Measurements from ENCODE around the gene RDH5. TPM values are rescaled to one million over a fixed set of nuclear protein-coding genes. Genes with fewer than 3 reads are reported as not detected.

RDH5 gene
- total RNA-seq, 1 donor from 2014 or later, result 11.1 TPM

GRCh38 chr12:55732288-55732687 is 12.1 kb downstream of the RDH5 start:
- H3K9me3 ChIP-seq, result no peaks in the 10 kb centered on the region
- peaks cover 2% of the 10 kb centered on the region for H3K36me3 ChIP-seq
- ATAC-seq (no peak), DNase-seq (no peak)
- H3K4me1 ChIP-seq, result peaks cover 34% of the 10 kb centered on the region
- H3K4me3 ChIP-seq, result no peak overlapping the region
- no peak overlapping the region for H3K27ac ChIP-seq
- H3K27me3 ChIP-seq (ENCODE audit: low read depth), result no peaks in the 10 kb centered on the region
- TF ChIP-seq, protein P1, sequence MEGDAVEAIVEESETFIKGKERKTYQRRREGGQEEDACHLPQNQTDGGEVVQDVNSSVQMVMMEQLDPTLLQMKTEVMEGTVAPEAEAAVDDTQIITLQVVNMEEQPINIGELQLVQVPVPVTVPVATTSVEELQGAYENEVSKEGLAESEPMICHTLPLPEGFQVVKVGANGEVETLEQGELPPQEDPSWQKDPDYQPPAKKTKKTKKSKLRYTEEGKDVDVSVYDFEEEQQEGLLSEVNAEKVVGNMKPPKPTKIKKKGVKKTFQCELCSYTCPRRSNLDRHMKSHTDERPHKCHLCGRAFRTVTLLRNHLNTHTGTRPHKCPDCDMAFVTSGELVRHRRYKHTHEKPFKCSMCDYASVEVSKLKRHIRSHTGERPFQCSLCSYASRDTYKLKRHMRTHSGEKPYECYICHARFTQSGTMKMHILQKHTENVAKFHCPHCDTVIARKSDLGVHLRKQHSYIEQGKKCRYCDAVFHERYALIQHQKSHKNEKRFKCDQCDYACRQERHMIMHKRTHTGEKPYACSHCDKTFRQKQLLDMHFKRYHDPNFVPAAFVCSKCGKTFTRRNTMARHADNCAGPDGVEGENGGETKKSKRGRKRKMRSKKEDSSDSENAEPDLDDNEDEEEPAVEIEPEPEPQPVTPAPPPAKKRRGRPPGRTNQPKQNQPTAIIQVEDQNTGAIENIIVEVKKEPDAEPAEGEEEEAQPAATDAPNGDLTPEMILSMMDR (IDR thresholded peaks at IDR 0.05), result no peak
- intact Hi-C loops (cut with DNase I), result no loop called here

DNA sequence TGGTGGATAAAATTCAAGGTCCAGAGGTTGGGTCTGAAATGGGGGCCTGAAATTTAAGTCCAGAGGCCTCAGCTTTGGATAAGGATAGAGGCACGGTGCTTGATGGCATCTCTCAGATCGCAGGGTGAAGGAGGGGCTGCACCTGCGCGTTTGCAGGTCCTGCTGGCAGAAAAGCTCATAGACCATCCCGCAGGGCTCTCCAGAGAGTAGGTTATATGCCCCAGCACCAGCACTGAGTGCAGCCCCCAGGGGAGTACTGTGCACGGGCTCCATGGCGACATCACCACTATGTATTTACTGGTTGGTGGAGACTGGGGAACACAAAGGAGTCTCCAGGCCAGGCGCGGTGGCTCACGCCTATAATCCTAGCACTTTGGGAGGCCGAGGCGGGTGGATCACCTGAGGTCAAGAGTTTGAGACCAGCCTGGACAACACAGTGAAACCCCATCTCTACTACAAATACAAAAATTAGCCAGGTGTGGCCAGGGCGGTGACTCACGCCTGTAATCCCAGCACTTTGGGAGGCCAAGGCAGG is 12.9 kb downstream of the RDH5 start:
- intact Hi-C loops (cut with DNase I), result no loop called here
- Histone ChIP-seq H3K27ac (no peak overlapping the region), H3K36me3 (no peaks in the 10 kb centered on the region), H3K27me3 (ENCODE audit: low read depth) (no peaks in the 10 kb centered on the region), H3K4me1 (peaks cover 37% of the 10 kb centered on the region), H3K9me3 (no peaks in the 10 kb centered on the region), H3K4me3 (no peak overlapping the region)
- TF ChIP-seq, protein P1 (IDR thresholded peaks at IDR 0.05), result no peak
- DNase-seq (no peak), ATAC-seq (no peak)

GRCh38 chr12:55733858-55734257 is 13.7 kb downstream of the RDH5 start:
- intact Hi-C loops (cut with DNase I), result no loop called here
- Histone ChIP-seq H3K4me3 (no peak overlapping the region), H3K27me3 (ENCODE audit: low read depth) (no peaks in the 10 kb centered on the region), H3K4me1 (peaks cover 42% of the 10 kb centered on the region), H3K36me3 (no peaks in the 10 kb centered on the region), H3K9me3 (no peaks in the 10 kb centered on the region), H3K27ac (no peak overlapping the region)
- no peak for ATAC-seq
- no peak for DNase-seq
- TF ChIP-seq, protein P1 (IDR thresholded peaks at IDR 0.05), result no peak

GRCh38 chr12:55734595-55734994 is 14.4 kb downstream of the RDH5 start:
- Histone ChIP-seq H3K36me3 (no peaks in the 10 kb centered on the region), H3K27me3 (ENCODE audit: low read depth) (no peaks in the 10 kb centered on the region), H3K4me1 (peaks cover 41% of the 10 kb centered on the region), H3K27ac (no peak overlapping the region), H3K4me3 (no peak overlapping the region), H3K9me3 (no peaks in the 10 kb centered on the region)
- intact Hi-C loops (cut with DNase I), result no loop called here
- DNase-seq (no peak), ATAC-seq (no peak)
- TF ChIP-seq, protein P1 (IDR thresholded peaks at IDR 0.05), result no peak

DNA sequence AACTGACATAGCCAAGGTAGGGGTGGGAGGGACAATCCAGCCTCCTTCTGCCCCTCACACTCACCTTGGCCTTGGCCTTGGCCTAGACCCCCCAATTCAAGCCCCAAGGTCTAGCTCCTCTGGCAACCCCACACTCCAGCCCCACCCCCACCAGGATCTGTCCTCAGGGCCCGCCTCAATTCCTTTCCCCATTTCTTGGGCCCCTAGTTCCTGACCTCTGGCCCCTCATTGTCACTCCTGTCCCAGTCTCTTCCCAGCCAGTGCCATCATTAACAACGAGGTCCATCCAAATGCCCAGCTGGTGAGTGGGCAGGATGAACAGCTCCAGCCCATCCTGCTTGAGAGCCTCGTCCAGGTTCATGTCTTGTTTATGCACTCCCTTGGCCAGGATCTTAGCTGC is 15.9 kb downstream of the RDH5 start:
- peaks cover 27% of the 10 kb centered on the region for H3K4me1 ChIP-seq
- no peak overlapping the region for H3K4me3 ChIP-seq
- no peak for DNase-seq
- ATAC-seq, result no peak
- H3K36me3 ChIP-seq, result no peaks in the 10 kb centered on the region
- intact Hi-C loops (cut with DNase I), result no loop called here
- H3K27ac ChIP-seq, result no peak overlapping the region
- no peaks in the 10 kb centered on the region for H3K9me3 ChIP-seq
- no peaks in the 10 kb centered on the region for H3K27me3 ChIP-seq (ENCODE audit: low read depth)
- TF ChIP-seq, protein P1 (IDR thresholded peaks at IDR 0.05), result no peak

Measured in lower lobe of right lung (tissue), 2 donors.